ENCODE measurements around the gene SLC6A7.

Gene SLC6A7

GRCh38 chr5:150156027-150156368, 33.9 kb upstream of the SLC6A7 start:
- no peak for DNase-seq

- no peak for DNase-seq
Observed at GRCh38 chr5:150156540-150156939, 33.3 kb upstream of the SLC6A7 start.

- no peak for DNase-seq
Observed at GRCh38 chr5:150157168-150157567, 32.7 kb upstream of the SLC6A7 start.

- no peak for DNase-seq
Observed at GRCh38 chr5:150158170-150158949, 31.5 kb upstream of the SLC6A7 start.

GRCh38 chr5:150159031-150159430, 30.8 kb upstream of the SLC6A7 start:
- DNase-seq, result no peak

- DNase-seq, result no peak
Observed at GRCh38 chr5:150159741-150160179, 30.1 kb upstream of the SLC6A7 start.

GRCh38 chr5:150160448-150161081, 29.3 kb upstream of the SLC6A7 start:
- no peak for DNase-seq

GRCh38 chr5:150161242-150162141, 28.4 kb upstream of the SLC6A7 start:
- peak; percentile 65 for DNase-seq

- no peak for DNase-seq
Observed at GRCh38 chr5:150162142-150162513, 27.7 kb upstream of the SLC6A7 start.

- no peak for DNase-seq
Observed at GRCh38 chr5:150163035-150163434, 26.8 kb upstream of the SLC6A7 start.

- DNase-seq, result no peak
Observed at GRCh38 chr5:150163547-150164059, 26.3 kb upstream of the SLC6A7 start.

GRCh38 chr5:150164211-150164980, 25.5 kb upstream of the SLC6A7 start:
- no peak for DNase-seq

GRCh38 chr5:150166037-150166649, 23.7 kb upstream of the SLC6A7 start:
- DNase-seq, result no peak

- DNase-seq, result no peak
Observed at GRCh38 chr5:150166650-150167511, 23.0 kb upstream of the SLC6A7 start, which contains the start of gene CDX1. Gene CDX1, plus strand, starts transcription at chr5:150166778. Its CDS starts 99 bp downstream, at chr5:150166877.

GRCh38 chr5:150167512-150167850, 22.4 kb upstream of the SLC6A7 start:
- no peak for DNase-seq

GRCh38 chr5:150167908-150168307, 22.0 kb upstream of the SLC6A7 start:
- no peak for DNase-seq

- DNase-seq, result no peak
Observed at GRCh38 chr5:150168864-150169263, 21.0 kb upstream of the SLC6A7 start.

GRCh38 chr5:150172145-150172544, 17.7 kb upstream of the SLC6A7 start:
- DNase-seq, result no peak

- DNase-seq, result no peak
Observed at GRCh38 chr5:150172556-150172955, 17.3 kb upstream of the SLC6A7 start.

- DNase-seq, result no peak
Observed at GRCh38 chr5:150173161-150173560, 16.7 kb upstream of the SLC6A7 start.

- DNase-seq, result no peak
Observed at GRCh38 chr5:150174285-150174684, 15.6 kb upstream of the SLC6A7 start.

Data from activated T-cell treated with anti-CD3 and anti-CD28 coated beads for 4 hours (primary cell).